Stimulated activated CD4-positive, alpha-beta T cell treated with anti-CD3 and anti-CD28 coated beads, Interleukin-2, amount 100 ng/mL, for 48 hours (primary cell): ENCODE measurements around the gene BFAR.
"Not testable (repeated sequence)": the region's sequence is repeated elsewhere in the genome, so short reads cannot be mapped to it uniquely, and the experiment has no call there.

Experiments
- DNase-seq, 2 donors: peaks; one replicate each; pipeline ENCODE4 v3.0.0-alpha.2; 2020

Gene BFAR

GRCh38 chr16:14636179-14636950, 3.6 kb downstream of the BFAR start:
- DNase-seq, result not testable (repeated sequence)

GRCh38 chr16:14636951-14637240, 4.1 kb downstream of the BFAR start:
- not testable (repeated sequence) for DNase-seq

- DNase-seq, result no peak
Measured at GRCh38 chr16:14640538-14640937, 7.8 kb downstream of the BFAR start.

GRCh38 chr16:14641206-14641605, 8.5 kb downstream of the BFAR start:
- DNase-seq, result no peak

- DNase-seq, result no peak
Measured at GRCh38 chr16:14641926-14642325, 9.2 kb downstream of the BFAR start.

- DNase-seq, result no peak
Measured at GRCh38 chr16:14649816-14650215, 17.1 kb downstream of the BFAR start.

- DNase-seq, result no peak
Measured at GRCh38 chr16:14650629-14651028, 17.9 kb downstream of the BFAR start.

- DNase-seq, result no peak
Measured at GRCh38 chr16:14652726-14653125, 20.0 kb downstream of the BFAR start.

- no peak for DNase-seq
Measured at GRCh38 chr16:14658063-14658462, 25.3 kb downstream of the BFAR start.

- DNase-seq, result no peak
Measured at GRCh38 chr16:14667347-14668266, 34.9 kb downstream of the BFAR start.

GRCh38 chr16:14668556-14669223, 35.9 kb downstream of the BFAR start:
- no peak for DNase-seq

- DNase-seq, result no peak
Measured at GRCh38 chr16:14669776-14670175, 37.0 kb downstream of the BFAR start.

GRCh38 chr16:14672403-14672971, 39.7 kb downstream of the BFAR start:
- no peak for DNase-seq

- DNase-seq, result no peak
Measured at GRCh38 chr16:14676633-14677032, 43.9 kb downstream of the BFAR start.

GRCh38 chr16:14677627-14678026, 44.9 kb downstream of the BFAR start:
- DNase-seq, result no peak

GRCh38 chr16:14678748-14679497, 46.2 kb downstream of the BFAR start:
- DNase-seq, result no peak

GRCh38 chr16:14680396-14680795, 47.6 kb downstream of the BFAR start:
- DNase-seq, result not testable (repeated sequence)

GRCh38 chr16:14681115-14681514, 48.4 kb downstream of the BFAR start:
- no peak for DNase-seq

GRCh38 chr16:14682121-14682520, 49.4 kb downstream of the BFAR start:
- DNase-seq, result no peak

- DNase-seq, result not testable (repeated sequence)
Measured at GRCh38 chr16:14685870-14686793, 53.4 kb downstream of the BFAR start.

- not testable (repeated sequence) for DNase-seq
Measured at GRCh38 chr16:14694129-14694528, 61.4 kb downstream of the BFAR start, which contains the start of gene PLA2G10. Gene PLA2G10 (minus strand): TSS chr16:14694308. CDS start chr16:14694229, 79 bp downstream.
